Measurements from ENCODE around the gene MUC6. TPM values are rescaled to one million over a fixed set of nuclear protein-coding genes. Genes with fewer than 3 reads are reported as not detected.

Gene MUC6
- total and polyA plus RNA-seq, 2 of the 8 experiments (the other 6 are each of a cell fraction or from before 2014, with no cell fraction given), result not detected

DNA sequence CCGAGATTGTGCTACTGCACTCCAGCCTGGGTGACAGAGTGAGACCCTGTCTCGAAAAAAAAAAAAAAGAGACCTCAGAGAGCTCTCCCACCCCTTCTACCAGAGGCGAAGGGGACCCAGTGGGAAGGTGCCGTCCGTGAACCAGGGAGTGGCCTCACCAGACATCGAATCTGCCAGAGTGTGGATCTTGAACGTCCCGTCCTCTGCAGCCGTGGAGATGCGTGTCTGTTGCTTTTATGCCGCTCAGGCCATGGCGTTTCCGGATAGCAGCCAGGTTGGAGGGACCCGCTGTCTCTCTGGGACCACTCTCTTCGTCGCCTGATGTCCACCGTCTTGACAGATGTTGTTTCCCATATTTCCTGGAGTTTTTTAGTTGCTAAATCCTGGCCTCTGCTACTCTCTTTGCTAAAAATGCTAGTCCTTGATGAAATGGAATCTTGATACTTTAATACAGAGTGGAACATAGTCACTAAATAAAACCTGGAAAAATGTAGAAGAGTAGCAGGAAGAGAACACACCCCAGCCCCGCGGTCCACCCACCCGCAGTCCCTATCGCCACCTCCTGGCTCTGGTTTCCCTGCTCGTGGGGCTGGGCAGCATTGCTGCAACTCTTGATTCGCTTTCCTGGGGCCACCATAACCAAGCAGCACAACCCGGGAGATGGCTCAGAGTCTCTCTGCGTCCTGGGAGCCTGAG, 12.0 kb upstream of the MUC6 start:
- no peak overlapping the region for H2BK12ac ChIP-seq (ENCODE audit: low read depth, low read length)
- H3K4ac ChIP-seq (replicated peaks; ENCODE audit: insufficient read length, low read depth, low read length), result no peak overlapping the region
- no peak overlapping the region for H4K8ac ChIP-seq (ENCODE audit: extremely low read depth, insufficient read depth, low read length)
- DNase-seq (ENCODE audit: low read depth in 1 of 2, low spot score in 2 of 2), result no peak
- H2BK5ac ChIP-seq (ENCODE audit: low read depth, low read length), result no peak overlapping the region
- no peak overlapping the region for H2AK5ac ChIP-seq (ENCODE audit: low read depth, low read length)
- H4K91ac ChIP-seq (replicated peaks; ENCODE audit: insufficient read length, low read length), result no peak overlapping the region
- H3K18ac ChIP-seq (ENCODE audit: extremely low read depth, low read length), result no peak overlapping the region
- H2BK15ac ChIP-seq (ENCODE audit: low read length), result peak overlapping the region; percentile 53; the same call in 1 of the 2 replicates
- TF ChIP-seq SIX5 (IDR thresholded peaks at IDR 0.05; ENCODE audit: low read depth, low read length) (no peak), HDAC2 (IDR thresholded peaks at IDR 0.05; ENCODE audit: borderline replicate concordance in 1 of 2, low read depth in 2 of 2, low read length in 2 of 2) (no peak), RAD21 (IDR thresholded peaks at IDR 0.05 in 1 of 2, conservative IDR thresholded peaks at IDR 0.05 in 1 of 2; ENCODE audit: low read depth in 2 of 2, low read length in 2 of 2) (peak; percentile 63 to 65)
- TF ChIP-seq, protein P1, sequence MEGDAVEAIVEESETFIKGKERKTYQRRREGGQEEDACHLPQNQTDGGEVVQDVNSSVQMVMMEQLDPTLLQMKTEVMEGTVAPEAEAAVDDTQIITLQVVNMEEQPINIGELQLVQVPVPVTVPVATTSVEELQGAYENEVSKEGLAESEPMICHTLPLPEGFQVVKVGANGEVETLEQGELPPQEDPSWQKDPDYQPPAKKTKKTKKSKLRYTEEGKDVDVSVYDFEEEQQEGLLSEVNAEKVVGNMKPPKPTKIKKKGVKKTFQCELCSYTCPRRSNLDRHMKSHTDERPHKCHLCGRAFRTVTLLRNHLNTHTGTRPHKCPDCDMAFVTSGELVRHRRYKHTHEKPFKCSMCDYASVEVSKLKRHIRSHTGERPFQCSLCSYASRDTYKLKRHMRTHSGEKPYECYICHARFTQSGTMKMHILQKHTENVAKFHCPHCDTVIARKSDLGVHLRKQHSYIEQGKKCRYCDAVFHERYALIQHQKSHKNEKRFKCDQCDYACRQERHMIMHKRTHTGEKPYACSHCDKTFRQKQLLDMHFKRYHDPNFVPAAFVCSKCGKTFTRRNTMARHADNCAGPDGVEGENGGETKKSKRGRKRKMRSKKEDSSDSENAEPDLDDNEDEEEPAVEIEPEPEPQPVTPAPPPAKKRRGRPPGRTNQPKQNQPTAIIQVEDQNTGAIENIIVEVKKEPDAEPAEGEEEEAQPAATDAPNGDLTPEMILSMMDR (IDR thresholded peaks at IDR 0.05; ENCODE audit: control extremely low read depth in 1 of 3, insufficient read depth in 1 of 3, low read depth in 1 of 3, low read length in 3 of 3), result peak; percentile 43 to 58 (median 46)
- TF ChIP-seq, protein P2, sequence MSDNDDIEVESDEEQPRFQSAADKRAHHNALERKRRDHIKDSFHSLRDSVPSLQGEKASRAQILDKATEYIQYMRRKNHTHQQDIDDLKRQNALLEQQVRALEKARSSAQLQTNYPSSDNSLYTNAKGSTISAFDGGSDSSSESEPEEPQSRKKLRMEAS (IDR thresholded peaks at IDR 0.05), result no peak
- H2AFZ ChIP-seq (ENCODE audit: low read length), result no peak overlapping the region
- ChIA-PET CTCF (ENCODE audit: partially characterized antibody) (interaction anchor here (0.9 to 3.4 kb wide), 5 partner anchors 31 to 154 kb away, joined by 3 to 12 read pairs (median 6); no protein-coding TSS in a partner anchor), POLR2A (ENCODE audit: partially characterized antibody) (no interaction called here)
- H3K79me1 ChIP-seq (ENCODE audit: low read depth, low read length), result no peaks in the 10 kb centered on the region
- no peak overlapping the region for H4K5ac ChIP-seq (ENCODE audit: insufficient read length, low read depth, low read length)
- no peak overlapping the region for H3K9ac ChIP-seq (replicated peaks in 1 of 4; ENCODE audit: extremely low read depth in 1 of 4, low read depth in 3 of 4, low read length in 3 of 4)
- H3K79me2 ChIP-seq (ENCODE audit: control insufficient read depth in 1 of 2, insufficient read depth in 2 of 2, low read length in 2 of 2), result no peaks in the 10 kb centered on the region
- no peak overlapping the region for H3K4me3 ChIP-seq (ENCODE audit: extremely low read depth in 1 of 4, insufficient read depth in 2 of 4, low read depth in 3 of 4, low read length in 4 of 4)
- 91% methylated on average over 20 of the region's 25 CpGs; no CpG with 5 or more reads in 1 of the 2 experiments for WGBS, 2 experiments (ENCODE audit: extremely low coverage in 1 of 2, insufficient coverage in 1 of 2, insufficient read length in 1 of 2, insufficient replicate concordance in 2 of 2, low coverage in 1 of 2, low lambda C conversion rate in 2 of 2, missing lambda C conversion rate in 1 of 2)
- H3K9me3 ChIP-seq (ENCODE audit: insufficient read depth in 2 of 2, low read depth in 1 of 2, low read length in 1 of 2), result no peaks in the 10 kb centered on the region
- H3K56ac ChIP-seq (replicated peaks; ENCODE audit: insufficient read length, low read depth, low read length), result no peak overlapping the region
- H3K4me1 ChIP-seq (replicated peaks in 1 of 4; ENCODE audit: control insufficient read depth in 3 of 4, insufficient read depth in 4 of 4, low read length in 3 of 4), result no peaks in the 10 kb centered on the region
- no peak overlapping the region for H3K23ac ChIP-seq (ENCODE audit: insufficient read length)
- no peaks in the 10 kb centered on the region for H3K36me3 ChIP-seq (ENCODE audit: control insufficient read depth in 2 of 4, insufficient read depth in 4 of 4, low read length in 3 of 4)
- H3K4me2 ChIP-seq (ENCODE audit: insufficient read depth in 1 of 2, low read depth in 2 of 2, low read length in 2 of 2), result no peak overlapping the region
- no peak overlapping the region for H3K14ac ChIP-seq (ENCODE audit: insufficient read length)
- H2BK120ac ChIP-seq (replicated peaks; ENCODE audit: low read depth, low read length), result no peak overlapping the region
- H3K27me3 ChIP-seq (replicated peaks in 1 of 4; ENCODE audit: control insufficient read depth in 3 of 4, extremely low read depth in 1 of 4, insufficient read depth in 3 of 4, low read length in 3 of 4), result no peaks in the 10 kb centered on the region; a peak in 1 of 7 replicates
- no peak overlapping the region for H3K27ac ChIP-seq (ENCODE audit: low read depth, low read length)
- H4K20me1 ChIP-seq (replicated peaks in 1 of 2; ENCODE audit: control insufficient read depth in 1 of 2, insufficient read depth in 2 of 2, low read length in 2 of 2), result no peaks in the 10 kb centered on the region
- H3K23me2 ChIP-seq (ENCODE audit: low read depth, low read length), result no peaks in the 10 kb centered on the region; the same call in 1 of the 2 replicates
- no peak for FAIRE-seq
- no peak overlapping the region for H2BK20ac ChIP-seq (ENCODE audit: low read length)

Measured in H1 (cell line).